HG03045 (cell line): ENCODE results near the gene PSMA4.
"Not testable (repeated sequence)": the region's sequence is repeated elsewhere in the genome, so short reads cannot be mapped to it uniquely, and the experiment has no call there.

Source experiments
- ATAC-seq: cut with Tn5 transposase; IDR thresholded peaks from one replicate; pipeline ENCODE4 v1.9.1; 2021; ENCODE audit warnings: mild to moderate bottlenecking, moderate library complexity; ENCODE audit not compliant: unreplicated experiment

Gene PSMA4

GRCh38 chr15:78550815-78551214, 10.6 kb downstream of the PSMA4 start:
- ATAC-seq, result no peak

- no peak for ATAC-seq
Measured at GRCh38 chr15:78551902-78552301, 11.7 kb downstream of the PSMA4 start.

DNA sequence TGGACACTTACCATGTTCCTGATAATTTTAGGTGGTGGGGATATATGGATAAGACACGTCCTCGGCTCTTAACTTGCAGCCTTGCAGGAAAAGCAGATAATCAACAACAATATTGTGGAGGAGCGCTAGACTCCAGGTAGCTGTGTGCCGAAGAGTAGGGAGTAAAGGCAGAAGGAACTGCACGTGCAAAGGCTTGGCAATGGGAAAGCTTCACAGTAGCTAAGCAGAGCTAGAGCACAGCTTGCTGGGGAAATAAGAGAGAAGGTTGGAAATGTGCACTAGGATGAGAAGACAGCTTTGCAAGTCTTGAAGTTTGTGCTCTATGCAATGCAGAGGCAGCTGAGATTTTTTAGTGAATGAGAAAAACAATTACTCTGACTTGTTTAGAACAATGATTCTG, 12.4 kb downstream of the PSMA4 start:
- ATAC-seq, result no peak

GRCh38 chr15:78560201-78560600, 20.0 kb downstream of the PSMA4 start:
- ATAC-seq, result not testable (repeated sequence)

DNA sequence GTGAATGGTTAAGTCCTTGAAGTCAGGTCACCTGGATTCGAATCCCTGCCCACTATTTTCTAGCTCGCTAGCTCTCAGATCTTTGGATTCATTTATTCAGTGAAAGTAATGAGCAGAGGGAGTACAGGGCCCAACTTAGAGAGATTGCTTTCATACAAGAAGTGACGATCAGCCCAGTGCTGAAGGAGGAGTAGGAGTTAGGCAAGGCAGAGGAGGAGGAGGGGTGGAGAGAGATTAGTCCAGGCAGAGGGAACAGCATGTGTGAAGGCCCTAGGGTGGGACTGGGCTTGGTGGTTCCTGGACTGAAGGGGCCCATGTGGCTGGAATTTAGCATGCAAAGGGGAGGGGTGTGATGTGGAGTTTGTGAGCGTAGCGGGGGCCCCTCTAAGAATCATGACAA, 21.2 kb downstream of the PSMA4 start:
- ATAC-seq, result no peak

DNA sequence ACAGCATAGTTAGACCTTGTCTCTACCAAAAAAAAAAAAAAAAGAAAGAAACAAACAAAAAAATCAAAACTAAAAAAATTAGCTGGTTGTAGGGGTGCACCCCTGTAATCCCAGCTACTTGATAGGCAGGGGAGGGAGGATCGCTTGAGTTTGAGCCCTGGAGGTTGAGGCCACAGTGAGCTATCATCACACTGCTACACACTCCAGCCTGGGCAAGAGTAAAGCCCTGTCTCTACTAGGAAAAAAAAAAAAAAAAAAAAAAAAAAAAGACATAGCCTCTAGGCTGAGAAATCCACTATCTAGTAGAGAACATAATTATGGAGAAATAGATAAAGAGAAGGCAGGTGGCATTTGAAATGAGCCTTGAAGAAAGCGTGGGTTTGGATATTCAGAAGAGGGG, 22.8 kb downstream of the PSMA4 start:
- ATAC-seq, result no peak

GRCh38 chr15:78564743-78565096, 24.5 kb downstream of the PSMA4 start:
- ATAC-seq, result peak; percentile 14

- peak; percentile 83 for ATAC-seq
Measured at GRCh38 chr15:78565097-78565950, 25.1 kb downstream of the PSMA4 start, which contains the start of gene CHRNA5. Gene CHRNA5, plus strand, starts transcription at chr15:78565520. Its CDS starts 200 bp downstream, at chr15:78565720.

DNA sequence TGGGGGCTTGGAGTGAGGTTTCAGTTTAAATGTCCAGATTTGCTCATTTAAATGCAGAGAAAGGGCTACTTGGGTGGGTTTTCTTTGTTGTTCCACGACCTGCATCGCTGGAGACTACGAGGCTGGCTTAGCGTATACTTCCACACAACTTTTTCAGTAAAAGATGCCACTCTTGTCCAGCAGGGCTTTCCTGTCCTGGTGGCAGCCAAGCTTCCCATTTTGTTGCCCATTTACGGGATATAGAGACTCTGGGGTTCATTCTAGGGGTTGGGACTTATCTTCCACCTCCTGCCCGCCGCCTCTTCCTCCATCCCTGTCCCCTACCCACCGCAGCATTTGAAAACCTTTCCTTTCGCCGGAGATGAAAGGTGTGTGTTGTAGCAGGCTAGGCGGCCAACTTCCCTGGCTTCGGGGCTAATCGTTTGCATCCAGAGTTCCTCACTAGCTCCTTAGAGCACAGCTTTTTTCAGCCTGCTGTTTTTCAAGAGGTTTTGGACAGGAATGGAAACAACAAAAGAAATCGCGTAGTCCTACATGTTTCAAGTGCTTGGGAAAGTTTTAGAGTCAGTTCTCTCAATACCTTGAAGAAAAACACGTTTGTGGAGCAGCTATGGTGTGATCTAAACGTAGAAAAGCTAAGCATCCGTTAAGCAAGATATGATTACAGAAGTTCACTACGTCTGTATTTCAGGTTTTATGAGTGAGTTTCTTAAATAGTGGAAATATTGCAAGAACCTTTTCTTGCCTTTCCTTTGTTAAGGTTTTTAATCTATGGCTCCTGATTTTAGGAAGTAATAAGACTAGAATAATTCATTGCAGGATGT, 25.9 kb downstream of the PSMA4 start:
- peak; percentile 29 for ATAC-seq

GRCh38 chr15:78567531-78567930, 27.3 kb downstream of the PSMA4 start:
- no peak for ATAC-seq

- no peak for ATAC-seq
Measured at GRCh38 chr15:78570710-78571109, 30.5 kb downstream of the PSMA4 start.

- ATAC-seq, result no peak
Measured at GRCh38 chr15:78571382-78571781, 31.1 kb downstream of the PSMA4 start.

- ATAC-seq, result no peak
Measured at GRCh38 chr15:78573416-78573815, 33.2 kb downstream of the PSMA4 start.

GRCh38 chr15:78574944-78575343, 34.7 kb downstream of the PSMA4 start:
- no peak for ATAC-seq

GRCh38 chr15:78597583-78597982, 57.3 kb downstream of the PSMA4 start:
- no peak for ATAC-seq

- no peak for ATAC-seq
Measured at GRCh38 chr15:78598348-78598747, 58.1 kb downstream of the PSMA4 start.

- ATAC-seq, result no peak
Measured at GRCh38 chr15:78599189-78599588, 58.9 kb downstream of the PSMA4 start.
